Transverse colon (tissue), 4 donors: ENCODE data around the gene SOHLH2.

ENCODE experiments used
- EP300 ChIP-seq: sonication (generic); formaldehyde crosslinking; IDR thresholded peaks from one replicate; pipeline ENCODE4 v1.6.1; 2017; ENCODE audit warnings: antibody characterized with exemption, low read depth
- POLR2AphosphoS5 ChIP-seq, 3 donors: sonication (generic); formaldehyde crosslinking; IDR thresholded peaks; one replicate each; pipeline ENCODE4 v1.6.1; 2016; ENCODE audit warnings: antibody characterized with exemption in 3 of 3
- TF ChIP-seq, protein P1 (sequence below), 5 experiments: fragments of 200-600 bp in 3 of 5; fragments of 450-650 bp in 2 of 5; sonication (generic) in 3 of 5; IDR thresholded peaks; 1 replicate in 2 of 5; 2 replicates in 3 of 5; pipeline ENCODE4 v1.5.1; 2016 to 2017; ENCODE audit warnings: antibody characterized with exemption in 5 of 5, inconsistent platforms in 3 of 5, mild to moderate bottlenecking in 2 of 5, moderate library complexity in 1 of 5

- TF ChIP-seq, protein P1, sequence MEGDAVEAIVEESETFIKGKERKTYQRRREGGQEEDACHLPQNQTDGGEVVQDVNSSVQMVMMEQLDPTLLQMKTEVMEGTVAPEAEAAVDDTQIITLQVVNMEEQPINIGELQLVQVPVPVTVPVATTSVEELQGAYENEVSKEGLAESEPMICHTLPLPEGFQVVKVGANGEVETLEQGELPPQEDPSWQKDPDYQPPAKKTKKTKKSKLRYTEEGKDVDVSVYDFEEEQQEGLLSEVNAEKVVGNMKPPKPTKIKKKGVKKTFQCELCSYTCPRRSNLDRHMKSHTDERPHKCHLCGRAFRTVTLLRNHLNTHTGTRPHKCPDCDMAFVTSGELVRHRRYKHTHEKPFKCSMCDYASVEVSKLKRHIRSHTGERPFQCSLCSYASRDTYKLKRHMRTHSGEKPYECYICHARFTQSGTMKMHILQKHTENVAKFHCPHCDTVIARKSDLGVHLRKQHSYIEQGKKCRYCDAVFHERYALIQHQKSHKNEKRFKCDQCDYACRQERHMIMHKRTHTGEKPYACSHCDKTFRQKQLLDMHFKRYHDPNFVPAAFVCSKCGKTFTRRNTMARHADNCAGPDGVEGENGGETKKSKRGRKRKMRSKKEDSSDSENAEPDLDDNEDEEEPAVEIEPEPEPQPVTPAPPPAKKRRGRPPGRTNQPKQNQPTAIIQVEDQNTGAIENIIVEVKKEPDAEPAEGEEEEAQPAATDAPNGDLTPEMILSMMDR (IDR thresholded peaks at IDR 0.05), result no peak
- TF ChIP-seq EP300 (no peak), POLR2AphosphoS5 (IDR thresholded peaks at IDR 0.05) (no peak)
Measured at GRCh38 chr13:36147330-36147729, 67.0 kb downstream of the SOHLH2 start.
